ENCODE results near the gene STX1A.
A peak's percentile ranks its signal among the peaks of the same experiment; 100 is the strongest.

STX1A gene

DNA sequence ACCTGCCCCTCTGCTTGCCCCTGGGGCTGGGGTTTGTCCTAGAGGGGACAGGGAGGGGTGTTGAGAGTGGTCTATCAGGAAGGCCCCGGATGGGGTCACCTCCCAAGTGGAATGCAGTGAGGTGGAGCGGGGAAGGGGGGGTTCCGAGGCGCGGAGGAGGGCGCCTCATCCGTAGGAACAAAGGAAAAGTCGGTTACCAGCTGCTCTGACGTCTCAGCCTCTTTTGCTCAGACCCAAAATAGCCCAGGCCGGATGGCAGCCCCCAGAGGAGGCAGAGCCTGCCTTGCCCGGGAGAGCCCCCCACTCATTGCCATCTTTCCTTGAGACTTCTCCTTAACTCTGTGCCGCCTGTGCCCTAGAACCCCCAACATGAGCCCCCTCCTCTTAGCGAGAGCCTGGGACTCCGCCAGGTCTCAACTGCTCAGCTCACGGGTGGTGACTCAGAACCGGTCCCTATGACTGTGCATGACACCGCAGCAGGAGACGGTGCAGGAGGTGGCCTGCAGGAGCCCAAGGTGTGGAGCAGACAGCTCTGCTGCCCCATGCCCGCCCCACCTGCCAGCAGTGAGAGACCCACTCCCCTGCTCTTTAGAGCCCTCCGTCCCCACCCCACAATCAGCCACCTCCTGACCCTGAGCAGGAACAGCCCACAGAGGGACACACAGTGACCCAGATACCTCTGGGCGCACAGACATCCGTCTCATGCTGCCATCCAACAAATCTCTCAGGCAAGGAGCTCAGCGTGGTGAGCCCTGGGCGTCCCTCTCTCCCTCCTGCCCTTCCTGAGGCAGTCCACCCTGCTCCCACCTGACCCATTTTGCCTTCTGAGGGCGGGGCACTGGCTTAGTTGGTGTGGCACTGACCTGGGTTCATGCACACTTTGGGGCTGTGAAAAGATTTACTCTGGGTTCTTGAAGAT is 13.1 kb downstream of the STX1A start:
- no peak for DNase-seq (ENCODE audit: low read depth)

DNA sequence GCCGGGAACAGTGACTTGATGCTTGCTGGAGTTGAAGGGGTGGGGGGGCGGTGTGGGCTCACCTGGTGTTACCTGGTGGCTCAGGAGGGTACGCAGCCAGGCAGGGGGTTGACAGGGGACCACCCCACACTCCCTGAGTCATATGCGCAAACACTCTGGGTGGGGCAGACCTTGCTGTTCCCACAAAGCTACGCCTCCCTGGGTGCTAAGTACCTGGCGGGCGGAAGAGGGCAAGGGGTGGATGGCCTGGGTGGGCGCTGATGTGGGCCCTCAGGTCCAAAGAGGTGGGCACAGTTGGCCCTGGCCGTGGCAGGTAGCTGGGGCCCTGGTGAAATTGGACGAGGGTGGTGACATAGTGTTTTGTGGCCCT is 13.9 kb downstream of the STX1A start:
- DNase-seq (ENCODE audit: low read depth): no peak

- DNase-seq (ENCODE audit: low read depth): no peak
Observed at GRCh38 chr7:73704640-73705550, 14.6 kb downstream of the STX1A start.

DNA sequence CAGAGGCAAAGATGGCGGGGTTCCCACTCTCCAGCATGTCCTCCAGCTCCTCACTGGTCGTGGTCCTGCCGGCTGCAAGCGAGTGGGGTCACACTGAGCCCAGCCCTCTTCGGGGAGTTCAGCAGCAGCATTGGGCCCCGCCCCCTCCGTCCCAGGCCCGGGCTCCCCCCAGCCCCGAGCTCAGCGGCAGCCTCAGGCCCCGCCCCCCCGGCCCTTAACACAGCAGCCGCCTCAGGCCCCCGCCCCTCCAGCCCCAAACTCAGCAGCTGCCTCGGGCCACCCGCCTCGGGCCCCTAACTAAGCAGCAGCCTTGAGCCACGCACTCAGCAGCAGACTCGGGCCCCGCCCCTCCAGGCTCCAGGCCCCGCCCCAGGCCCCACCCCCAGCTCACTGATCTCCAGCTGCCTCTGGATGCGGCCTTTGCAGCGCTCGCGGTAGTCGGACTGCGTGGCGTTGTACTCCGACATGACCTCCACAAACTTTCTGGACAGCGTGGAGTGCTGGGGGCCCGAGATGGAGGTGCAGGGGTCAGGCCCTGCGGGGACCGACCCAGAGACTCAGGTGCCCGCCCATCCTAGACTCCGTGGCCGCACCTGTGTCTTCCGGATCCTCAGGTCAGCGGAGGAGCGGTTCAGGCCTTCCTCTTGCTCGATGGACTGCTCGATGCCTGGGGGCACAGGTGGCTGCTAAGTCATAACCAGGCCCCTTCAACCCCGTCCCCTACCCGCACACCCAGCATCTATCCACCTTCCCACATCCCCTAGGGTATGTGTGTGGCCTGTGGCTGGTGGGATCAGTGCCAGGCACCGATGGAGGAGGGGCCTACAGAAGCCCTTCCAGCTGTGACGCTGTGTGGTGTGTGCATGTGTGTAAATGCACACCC is 15.5 kb downstream of the STX1A start:
- DNase-seq (ENCODE audit: low read depth): peak; percentile 34

GRCh38 chr7:73703225-73703624 is 16.2 kb downstream of the STX1A start:
- no peak for DNase-seq (ENCODE audit: low read depth)

DNA sequence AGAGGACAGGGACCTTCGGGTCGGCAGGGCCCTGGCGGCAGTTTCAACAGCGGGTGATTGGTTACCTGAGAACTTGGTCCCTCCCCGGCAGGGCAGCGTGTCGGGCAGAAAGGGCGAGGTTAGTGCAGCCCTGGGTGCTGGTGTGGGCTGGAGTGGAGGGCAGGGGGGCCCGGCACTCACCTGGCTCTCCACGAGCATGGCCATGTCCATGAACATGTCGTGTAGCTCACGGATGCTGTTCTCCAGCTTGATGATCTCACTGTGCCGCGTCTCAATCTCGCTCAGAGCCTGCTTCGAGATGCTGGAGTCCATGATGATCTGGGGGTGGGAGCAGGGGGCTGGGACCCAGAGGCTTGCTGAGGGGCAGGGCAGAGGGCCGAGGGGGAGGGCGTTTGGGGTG is 16.8 kb downstream of the STX1A start:
- no peak for DNase-seq (ENCODE audit: low read depth)

- DNase-seq (ENCODE audit: low read depth): no peak
Observed at GRCh38 chr7:73702226-73702625, 17.2 kb downstream of the STX1A start.

- DNase-seq (ENCODE audit: low read depth): no peak
Observed at GRCh38 chr7:73701357-73701995, 18.0 kb downstream of the STX1A start.

GRCh38 chr7:73700581-73701134 is 18.8 kb downstream of the STX1A start:
- DNase-seq (ENCODE audit: low read depth): no peak

GRCh38 chr7:73700069-73700423 is 19.4 kb downstream of the STX1A start:
- DNase-seq (ENCODE audit: low read depth): no peak

DNA sequence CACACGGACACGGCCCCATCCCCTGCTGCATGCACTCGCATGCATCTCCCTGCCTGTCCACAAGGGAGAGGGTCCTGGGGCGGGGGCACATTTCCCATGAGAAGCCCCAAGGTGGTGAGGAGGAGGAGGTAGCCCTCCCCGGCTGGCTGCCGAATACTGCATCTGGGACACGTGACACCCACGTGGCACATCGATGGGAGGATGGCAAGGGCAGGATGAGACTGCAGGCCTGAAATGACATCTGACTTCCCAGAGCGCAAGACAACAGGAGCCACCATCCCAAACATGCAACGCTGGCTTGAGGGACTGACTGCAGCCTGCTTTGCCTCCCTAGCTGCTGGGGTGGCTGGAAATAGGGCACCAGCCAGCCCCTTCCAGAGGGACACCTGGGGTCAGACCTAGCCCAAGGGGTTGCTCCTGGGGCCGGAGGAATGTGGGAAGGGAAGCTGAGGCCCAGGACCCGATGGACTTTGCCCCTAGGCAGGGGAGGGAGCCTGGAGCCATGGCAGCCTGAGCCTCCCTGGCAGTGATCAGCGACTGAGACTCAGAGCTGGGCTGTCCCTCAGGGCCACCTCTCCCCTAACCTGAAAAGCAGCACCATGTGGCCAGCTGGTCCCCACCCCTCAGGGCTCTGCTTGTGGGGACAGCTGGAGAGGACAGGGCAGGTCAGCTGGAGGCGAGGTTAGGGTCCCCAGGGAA is 19.9 kb downstream of the STX1A start:
- no peak for DNase-seq (ENCODE audit: low read depth)

- DNase-seq (ENCODE audit: low read depth): no peak
Observed at GRCh38 chr7:73698410-73698809, 21.1 kb downstream of the STX1A start.

DNA sequence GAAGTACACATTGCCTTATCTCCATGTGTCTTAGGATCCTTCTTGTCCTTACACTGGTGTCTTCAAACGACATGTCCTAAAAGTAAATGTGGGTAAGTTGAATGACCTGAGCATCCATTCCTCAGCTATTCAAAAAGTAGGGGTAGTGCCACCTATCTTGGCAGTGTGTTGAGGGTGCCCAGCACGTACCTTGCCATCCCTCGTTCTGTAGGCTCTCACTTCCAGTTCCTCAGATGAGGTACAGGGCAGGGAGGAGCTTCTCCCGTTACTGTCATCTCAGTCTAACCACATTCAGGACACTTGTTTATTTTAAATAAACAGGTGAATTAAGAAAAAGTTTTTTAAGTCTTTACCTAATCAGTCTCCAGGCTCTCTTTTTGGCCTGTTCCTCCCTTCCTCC is 23.1 kb downstream of the STX1A start:
- no peak for DNase-seq (ENCODE audit: low read depth)

- DNase-seq (ENCODE audit: low read depth): no peak
Observed at GRCh38 chr7:73690646-73691045, 28.8 kb downstream of the STX1A start.

GRCh38 chr7:73688288-73688687 is 31.2 kb downstream of the STX1A start:
- DNase-seq (ENCODE audit: low read depth): no peak

GRCh38 chr7:73685311-73685710 is 34.2 kb downstream of the STX1A start:
- no peak for DNase-seq (ENCODE audit: low read depth)

GRCh38 chr7:73683788-73684693 is 35.4 kb downstream of the STX1A start:
- no peak for DNase-seq (ENCODE audit: low read depth)

DNA sequence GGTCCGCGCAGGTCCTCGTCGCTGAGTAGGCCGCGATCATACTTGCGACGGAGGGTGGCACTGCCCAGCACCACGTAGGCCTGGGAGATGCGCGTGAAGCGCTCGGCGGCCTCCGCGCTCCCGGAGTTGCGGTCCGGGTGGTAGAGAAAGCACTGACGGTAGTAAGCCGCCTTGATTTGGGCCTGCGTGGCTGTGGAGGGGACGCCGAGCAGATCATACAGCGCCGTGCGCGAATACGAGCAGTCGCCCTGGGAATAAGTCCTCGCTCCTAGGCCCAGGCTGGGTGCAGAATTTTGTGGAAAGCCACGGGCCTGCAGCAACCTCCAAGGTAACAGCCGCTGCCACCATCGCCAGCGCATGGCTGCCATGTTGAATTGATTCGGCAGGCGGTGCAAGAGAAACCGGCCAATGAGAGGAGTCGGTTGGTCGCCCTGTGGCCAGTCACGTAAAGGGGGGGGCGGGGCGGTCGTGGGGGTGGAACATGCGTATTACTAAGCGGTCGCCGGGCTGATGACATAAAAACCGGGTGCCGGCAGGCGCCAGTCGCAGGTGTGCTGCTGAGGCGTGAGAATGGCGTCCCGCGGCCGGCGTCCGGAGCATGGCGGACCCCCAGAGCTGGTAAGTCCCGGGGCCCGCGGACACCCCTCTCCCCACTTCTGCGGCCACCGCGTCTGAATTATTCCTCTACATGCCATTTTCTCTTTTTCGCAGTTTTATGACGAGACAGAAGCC is 36.2 kb downstream of the STX1A start, which contains the start of the genes BUD23 and DNAJC30:
Gene BUD23, plus strand, starts transcription at position 542 of the 732 bp plus-strand sequence. Its CDS starts 29 bp downstream, at position 571.
Gene DNAJC30, minus strand, starts transcription at position 398 of the 732 bp plus-strand sequence. Its CDS starts 30 bp downstream, at position 368.
- DNase-seq (ENCODE audit: low read depth): peak; percentile 97

DNA sequence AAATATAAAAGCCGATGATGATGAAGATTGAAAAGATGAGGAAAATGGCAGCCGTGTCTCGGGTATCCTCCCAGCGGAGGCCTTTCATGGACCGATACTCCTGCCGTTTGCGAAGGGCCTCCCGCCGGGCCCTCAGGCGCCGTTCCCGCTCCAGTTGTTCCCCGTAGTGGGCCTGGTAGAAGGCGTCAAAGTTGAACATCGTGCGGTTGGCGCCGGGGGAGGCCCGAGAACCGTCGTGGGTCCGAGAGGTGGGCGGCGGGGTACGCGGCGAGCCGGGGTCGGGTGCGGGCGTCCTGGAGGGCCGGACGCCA is 36.8 kb downstream of the STX1A start:
- no peak for DNase-seq (ENCODE audit: low read depth)
